GM10847 (cell line): ENCODE results near the gene ADRB1.

Source experiments
- POLR2A ChIP-seq: IDR thresholded peaks from 2 replicates; pipeline ENCODE4 v1.6.1; 2011; ENCODE audit not compliant: insufficient read length; ENCODE audit errors: extremely low read depth

Gene ADRB1

GRCh38 chr10:114043532-114044246, at the start of gene ADRB1:
Gene ADRB1, plus strand, starts transcription at chr10:114043866. Its CDS starts 267 bp downstream, at chr10:114044133.
- peak; percentile 43 for TF ChIP-seq POLR2A

GRCh38 chr10:113995201-113995600, 48.5 kb upstream of the ADRB1 start:
- no peak for TF ChIP-seq POLR2A

- no peak for TF ChIP-seq POLR2A
Observed at GRCh38 chr10:113997428-113997827, 46.2 kb upstream of the ADRB1 start.

GRCh38 chr10:113999531-113999930, 44.1 kb upstream of the ADRB1 start:
- TF ChIP-seq POLR2A = no peak

GRCh38 chr10:114000457-114001010, 43.1 kb upstream of the ADRB1 start:
- TF ChIP-seq POLR2A = no peak

GRCh38 chr10:114002422-114002821, 41.2 kb upstream of the ADRB1 start:
- TF ChIP-seq POLR2A = no peak

- TF ChIP-seq POLR2A = no peak
Observed at GRCh38 chr10:114003161-114003941, 40.3 kb upstream of the ADRB1 start.

GRCh38 chr10:114009281-114009996, 34.2 kb upstream of the ADRB1 start:
- no peak for TF ChIP-seq POLR2A

- no peak for TF ChIP-seq POLR2A
Observed at GRCh38 chr10:114010316-114010715, 33.4 kb upstream of the ADRB1 start.

- no peak for TF ChIP-seq POLR2A
Observed at GRCh38 chr10:114012650-114013049, 31.0 kb upstream of the ADRB1 start.

- no peak for TF ChIP-seq POLR2A
Observed at GRCh38 chr10:114015708-114016107, 28.0 kb upstream of the ADRB1 start.

GRCh38 chr10:114017271-114017670, 26.4 kb upstream of the ADRB1 start:
- no peak for TF ChIP-seq POLR2A

- no peak for TF ChIP-seq POLR2A
Observed at GRCh38 chr10:114017873-114018272, 25.8 kb upstream of the ADRB1 start.

- TF ChIP-seq POLR2A = no peak
Observed at GRCh38 chr10:114019226-114019625, 24.4 kb upstream of the ADRB1 start.

- TF ChIP-seq POLR2A = no peak
Observed at GRCh38 chr10:114021154-114021553, 22.5 kb upstream of the ADRB1 start.

GRCh38 chr10:114021717-114022680, 21.7 kb upstream of the ADRB1 start:
- TF ChIP-seq POLR2A = no peak
